SK-N-SH (cell line): ENCODE results near the gene ZNF816. TPM values are rescaled to one million over a fixed set of nuclear protein-coding genes. Genes with fewer than 3 reads are reported as not detected.
A peak's percentile ranks its signal among the peaks of the same experiment; 100 is the strongest.

ENCODE experiments used
- CTCF ChIA-PET: fragments of 300-600, 350-600 bp; formaldehyde crosslinking; extraction: SDS; loops from one replicate; lab custom pipeline; 2021; lab: Yijun Ruan, JAX
- POLR2A ChIA-PET: fragments of 350-600 bp; sonication (Branson Sonifier 250); formaldehyde crosslinking; extraction: SDS; loops from one replicate; lab custom pipeline; 2020; ENCODE audit warnings: antibody characterized with exemption, inconsistent platforms; lab: Yijun Ruan, JAX
- DNase-seq: peaks from one replicate; pipeline ENCODE4 v3.0.0; 2012
- H2AFZ ChIP-seq: fragments of 200-600 bp; sonication (generic); 2 replicates; pipeline ENCODE4 v1.8.1; 2016; ENCODE audit warnings: antibody characterized with exemption, mild to moderate bottlenecking, low read depth
- H3F3A ChIP-seq: fragments of 200-600 bp; sonication (generic); replicated peaks from 2 replicates; pipeline ENCODE3; 2016; ENCODE audit warnings: antibody characterized with exemption, mild to moderate bottlenecking; ENCODE audit not compliant: insufficient read depth
- H3K27ac ChIP-seq, 2 experiments: fragments of 200-500 bp in 1 of 2; fragments of 200-600 bp in 1 of 2; sonication (Bioruptor generic) in 1 of 2; sonication (generic), shearing (Covaris generic) in 1 of 2; 2 replicates each; pipeline versions ENCODE4 v1.5.1 to v1.6.1; 2014 to 2016; ENCODE audit warnings: low read depth in 2 of 2, inconsistent platforms in 1 of 2, low read length in 1 of 2, mild to moderate bottlenecking in 1 of 2, mixed read lengths in 1 of 2
- H3K27me3 ChIP-seq: fragments of 200-600 bp; sonication (generic), shearing (Covaris generic); 2 replicates; pipeline ENCODE4 v1.6.1; 2016; ENCODE audit warnings: mixed run types; ENCODE audit not compliant: insufficient read depth
- H3K36me3 ChIP-seq, 2 experiments: fragments of 200-500 bp in 1 of 2; fragments of 200-600 bp in 1 of 2; sonication (Bioruptor generic) in 1 of 2; sonication (generic) in 1 of 2; replicated peaks in 1 of 2; 2 replicates each; pipeline versions ENCODE3 to v1.5.1; 2014 to 2016; ENCODE audit warnings: low read length in 1 of 2, mild to moderate bottlenecking in 1 of 2; ENCODE audit not compliant: insufficient read depth in 2 of 2, control insufficient read depth in 1 of 2
- H3K4me1 ChIP-seq, 2 experiments: fragments of 200-500 bp in 1 of 2; fragments of 200-600 bp in 1 of 2; sonication (Bioruptor generic) in 1 of 2; sonication (generic), shearing (Covaris generic) in 1 of 2; 2 replicates each; pipeline versions ENCODE4 v1.5.1 to v1.6.1; 2014 to 2016; ENCODE audit warnings: low read depth in 1 of 2, low read length in 1 of 2, mixed run types in 1 of 2; ENCODE audit not compliant: insufficient read depth in 2 of 2, control insufficient read depth in 1 of 2
- H3K4me2 ChIP-seq: fragments of 200-600 bp; sonication (generic), shearing (Covaris generic); 2 replicates; pipeline ENCODE4 v1.6.1; 2017; ENCODE audit warnings: mixed run types
- H3K4me3 ChIP-seq, 2 experiments: fragments of 200-500 bp in 1 of 2; fragments of 200-600 bp in 1 of 2; sonication (Bioruptor generic) in 1 of 2; sonication (generic), shearing (Covaris generic) in 1 of 2; 2 replicates each; pipeline versions ENCODE4 v1.5.1 to v1.8.1; 2014 to 2016; ENCODE audit warnings: low read depth in 2 of 2, inconsistent platforms in 1 of 2, low read length in 1 of 2, mild to moderate bottlenecking in 1 of 2, mixed read lengths in 1 of 2, moderate library complexity in 1 of 2
- H3K79me2 ChIP-seq: fragments of 200-600 bp; sonication (generic); 2 replicates; pipeline ENCODE4 v1.8.1; 2017; ENCODE audit warnings: mild to moderate bottlenecking; ENCODE audit not compliant: insufficient read depth
- H3K9ac ChIP-seq: fragments of 200-600 bp; sonication (generic); 2 replicates; pipeline ENCODE4 v1.6.1; 2017; ENCODE audit warnings: mixed run types
- H3K9me2 ChIP-seq: fragments of 200-600 bp; sonication (generic); 2 replicates; pipeline ENCODE4 v1.6.1; 2017; ENCODE audit warnings: mixed run types
- H3K9me3 ChIP-seq: fragments of 200-600 bp; sonication (generic); 2 replicates; pipeline ENCODE4 v1.6.1; 2017; ENCODE audit warnings: mixed run types, mild to moderate bottlenecking, moderate library complexity
- H4K20me1 ChIP-seq: fragments of 200-600 bp; sonication (generic); 2 replicates; pipeline ENCODE4 v1.6.1; 2017; ENCODE audit warnings: mild to moderate bottlenecking, mixed run types; ENCODE audit not compliant: insufficient read depth
- CHD2 ChIP-seq: fragments of 150-350 bp; IDR thresholded peaks from 2 replicates; pipeline ENCODE4 v1.6.1; 2018; ENCODE audit warnings: low read length; ENCODE audit not compliant: partially characterized antibody
- ELF1 ChIP-seq: IDR thresholded peaks from 2 replicates; pipeline ENCODE4 v1.4.0; 2012
- EP300 ChIP-seq, 2 experiments: IDR thresholded peaks; 2 replicates each; pipeline versions ENCODE4 v1.4.0 to v1.6.1; 2012; ENCODE audit warnings: borderline replicate concordance in 1 of 2, low read depth in 1 of 2, low read length in 1 of 2
- EZH2phosphoT487 ChIP-seq: fragments of 200-600 bp; sonication (generic); IDR thresholded peaks from 2 replicates; pipeline ENCODE4 v1.6.1; 2017; ENCODE audit warnings: low read depth, mixed run types, mild to moderate bottlenecking, antibody characterized with exemption, moderate library complexity, borderline replicate concordance
- FOSL2 ChIP-seq: IDR thresholded peaks from 2 replicates; pipeline ENCODE4 v1.4.0; 2012; ENCODE audit warnings: low read depth, mild to moderate bottlenecking, moderate library complexity, borderline replicate concordance
- FOXJ3 ChIP-seq: sonication (generic); formaldehyde crosslinking; IDR thresholded peaks from 2 replicates; pipeline ENCODE4 v1.5.1; 2020; ENCODE audit warnings: mild to moderate bottlenecking, missing genetic modification reagents
- FOXM1 ChIP-seq: IDR thresholded peaks from 2 replicates; pipeline ENCODE4 v1.4.0; 2012; ENCODE audit warnings: low read depth, mild to moderate bottlenecking
- GABPA ChIP-seq: IDR thresholded peaks from 2 replicates; pipeline ENCODE4 v1.4.0; 2012; ENCODE audit warnings: low read depth, mild to moderate bottlenecking
- GATA2 ChIP-seq: sonication (generic); formaldehyde crosslinking; IDR thresholded peaks from 2 replicates; pipeline ENCODE4 v1.5.0; 2020; ENCODE audit warnings: mild to moderate bottlenecking, missing genetic modification reagents
- JUND ChIP-seq: IDR thresholded peaks from 2 replicates; pipeline ENCODE4 v1.4.0; 2012
- MEF2A ChIP-seq: IDR thresholded peaks from 2 replicates; pipeline ENCODE4 v1.4.0; 2012; ENCODE audit warnings: low read depth, borderline replicate concordance
- MXI1 ChIP-seq: IDR thresholded peaks from 2 replicates; pipeline ENCODE4 v1.6.1; 2012; ENCODE audit warnings: mild to moderate bottlenecking, low read depth, low read length, improper control_type of control experiment
- NFIC ChIP-seq: IDR thresholded peaks from 2 replicates; pipeline ENCODE4 v1.4.0; 2012; ENCODE audit warnings: borderline replicate concordance
- NRF1 ChIP-seq: IDR thresholded peaks from 2 replicates; pipeline ENCODE4 v1.6.1; 2012; ENCODE audit warnings: low read depth, mild to moderate bottlenecking, low read length
- RCOR1 ChIP-seq: fragments of 150-350 bp; IDR thresholded peaks from 2 replicates; pipeline ENCODE4 v1.6.1; 2017; ENCODE audit warnings: antibody characterized with exemption, low read length
- RXRA ChIP-seq: IDR thresholded peaks from 2 replicates; pipeline ENCODE4 v1.4.0; 2012; ENCODE audit warnings: low read depth, mild to moderate bottlenecking, borderline replicate concordance
- SIN3A ChIP-seq: IDR thresholded peaks from 2 replicates; pipeline ENCODE4 v1.6.1; 2012; ENCODE audit warnings: low read depth, mild to moderate bottlenecking, low read length, moderate library complexity, borderline replicate concordance
- SMC3 ChIP-seq: IDR thresholded peaks from 2 replicates; pipeline ENCODE4 v1.6.1; 2012; ENCODE audit warnings: low read depth, low read length, improper control_type of control experiment
- TAF1 ChIP-seq: IDR thresholded peaks from 2 replicates; pipeline ENCODE4 v1.6.1; 2012; ENCODE audit warnings: low read depth, mild to moderate bottlenecking, low read length, moderate library complexity, borderline replicate concordance
- TCF12 ChIP-seq: IDR thresholded peaks from 2 replicates; pipeline ENCODE4 v1.4.0; 2012
- TEAD4 ChIP-seq: IDR thresholded peaks from 2 replicates; pipeline ENCODE4 v1.4.0; 2012; ENCODE audit warnings: mild to moderate bottlenecking, borderline replicate concordance; ENCODE audit not compliant: insufficient read depth
- YY1 ChIP-seq: IDR thresholded peaks from 2 replicates; pipeline ENCODE4 v1.4.0; 2012; ENCODE audit warnings: low read depth, mild to moderate bottlenecking
- WGBS: methylation state at CpG from one replicate; pipeline ENCODE4 v1.1.6; 2017; ENCODE audit warnings: low lambda C conversion rate; 5-methylcytosine and 5-hydroxymethylcytosine counted together
- polyA plus RNA-seq, 3 experiments: library from polyadenylated mRNA; depleted of rRNA; stranded (reverse); fragments of >200 nt; gene quantifications; 2 replicates each; pipeline ENCODE4 v1.2.3, GENCODE V29; 2012
- TF ChIP-seq, protein P1 (sequence below): fragments of 200-600 bp; sonication (generic); IDR thresholded peaks from 2 replicates; pipeline ENCODE4 v1.6.1; 2017; ENCODE audit warnings: antibody characterized with exemption, mild to moderate bottlenecking, moderate library complexity
- TF ChIP-seq, protein P2 (sequence below): fragments of 150-350 bp; IDR thresholded peaks from 2 replicates; pipeline ENCODE4 v1.6.1; 2017; ENCODE audit warnings: antibody characterized with exemption, low read length, low read depth, borderline replicate concordance
- TF ChIP-seq, protein P3 (sequence below): fragments of 150-350 bp; IDR thresholded peaks from 2 replicates; pipeline ENCODE4 v1.6.1; 2016; ENCODE audit warnings: mild to moderate bottlenecking, low read depth, low read length
- TF ChIP-seq, protein P4 (sequence below): IDR thresholded peaks from 2 replicates; pipeline ENCODE4 v1.4.0; 2012; ENCODE audit warnings: low read depth, borderline replicate concordance
- TF ChIP-seq, protein P5 (sequence below): IDR thresholded peaks from 2 replicates; pipeline ENCODE4 v1.4.0; 2012; ENCODE audit warnings: low read depth
- TF ChIP-seq, protein P6 (sequence below): IDR thresholded peaks from 2 replicates; pipeline ENCODE4 v1.4.0; 2012; ENCODE audit warnings: low read depth, borderline replicate concordance

The ZNF816 gene
- polyA plus RNA-seq, 1 of the 3 experiments (the other 2 are of a cell fraction) = 1.8 TPM

DNA sequence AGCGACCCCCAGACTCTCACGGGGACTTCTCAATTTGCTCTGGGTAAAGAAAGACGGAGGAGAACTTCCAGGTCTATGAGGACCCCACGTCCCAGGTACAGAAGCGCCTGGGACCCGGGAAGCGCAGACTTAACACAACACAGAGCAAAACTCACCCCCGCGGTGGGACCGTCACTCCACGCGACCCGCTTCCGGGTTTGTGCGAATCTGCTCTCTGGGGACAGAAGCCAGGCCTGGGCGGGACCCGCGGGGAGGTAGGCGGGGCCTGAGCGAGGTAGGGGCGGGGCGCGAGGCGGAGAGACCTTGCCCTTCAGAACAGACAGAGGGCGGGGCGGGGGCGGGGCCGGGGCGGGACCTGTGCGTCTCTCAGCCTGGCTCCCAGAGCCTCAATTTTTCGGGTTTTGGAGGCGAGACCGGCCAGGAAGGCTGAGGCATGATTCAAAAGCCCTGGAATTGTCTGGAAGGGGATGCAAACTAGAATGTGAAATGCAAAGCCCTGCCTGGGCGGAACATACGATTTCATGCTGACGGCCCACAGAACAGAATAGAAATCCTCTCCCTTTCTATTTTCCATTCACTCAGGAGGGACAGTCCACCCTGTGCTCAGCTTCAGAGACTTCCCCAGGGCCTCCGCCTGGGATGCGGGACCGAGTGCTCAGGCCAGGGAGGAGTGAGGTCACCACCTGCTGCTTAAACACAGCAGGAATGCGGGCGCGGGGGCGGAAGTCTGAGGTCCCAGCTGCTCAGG is 20.1 kb downstream of the ZNF816 start:
- Histone ChIP-seq H3K4me1 (no peaks in the 10 kb centered on the region; a peak in 1 of 4 replicates), H3K27me3 (no peaks in the 10 kb centered on the region), H3K4me3 (peak overlapping the region; percentile 67 to 82), H3K9me3 (no peaks in the 10 kb centered on the region), H3K36me3 (no peaks in the 10 kb centered on the region), H3K4me2 (peak overlapping the region; percentile 87), H3K79me2 (peaks cover 6% of the 10 kb centered on the region; the same call in 1 of the 2 replicates), H2AFZ (peak overlapping the region; percentile 98), H3K9ac (peak overlapping the region; percentile 78), H4K20me1 (no peaks in the 10 kb centered on the region), H3K9me2 (no peaks in the 10 kb centered on the region), H3K27ac (peak overlapping the region; percentile 61 to 69), H3F3A (no peaks in the 10 kb centered on the region)
- POLR2A ChIA-PET = no interaction called here
- CTCF ChIA-PET = no interaction called here
- WGBS = 2% methylated on average over 36 of the region's 43 CpGs
- peak; percentile 88 for DNase-seq
- TF ChIP-seq, protein P1, sequence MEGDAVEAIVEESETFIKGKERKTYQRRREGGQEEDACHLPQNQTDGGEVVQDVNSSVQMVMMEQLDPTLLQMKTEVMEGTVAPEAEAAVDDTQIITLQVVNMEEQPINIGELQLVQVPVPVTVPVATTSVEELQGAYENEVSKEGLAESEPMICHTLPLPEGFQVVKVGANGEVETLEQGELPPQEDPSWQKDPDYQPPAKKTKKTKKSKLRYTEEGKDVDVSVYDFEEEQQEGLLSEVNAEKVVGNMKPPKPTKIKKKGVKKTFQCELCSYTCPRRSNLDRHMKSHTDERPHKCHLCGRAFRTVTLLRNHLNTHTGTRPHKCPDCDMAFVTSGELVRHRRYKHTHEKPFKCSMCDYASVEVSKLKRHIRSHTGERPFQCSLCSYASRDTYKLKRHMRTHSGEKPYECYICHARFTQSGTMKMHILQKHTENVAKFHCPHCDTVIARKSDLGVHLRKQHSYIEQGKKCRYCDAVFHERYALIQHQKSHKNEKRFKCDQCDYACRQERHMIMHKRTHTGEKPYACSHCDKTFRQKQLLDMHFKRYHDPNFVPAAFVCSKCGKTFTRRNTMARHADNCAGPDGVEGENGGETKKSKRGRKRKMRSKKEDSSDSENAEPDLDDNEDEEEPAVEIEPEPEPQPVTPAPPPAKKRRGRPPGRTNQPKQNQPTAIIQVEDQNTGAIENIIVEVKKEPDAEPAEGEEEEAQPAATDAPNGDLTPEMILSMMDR = no peak
- no peak for TF ChIP-seq FOSL2
- TF ChIP-seq MXI1 = peak; percentile 71
- 0 out of 2 replicates have a peak, but pooled peaks have one; percentile 3 for TF ChIP-seq GABPA
- no peak for TF ChIP-seq NFIC
- no peak for TF ChIP-seq EP300 (IDR thresholded peaks at IDR 0.05; ENCODE audit: borderline replicate concordance in 1 of 2, low read depth in 1 of 2, low read length in 1 of 2)
- TF ChIP-seq FOXJ3 (CRISPR knock-in tag) = no peak
- TF ChIP-seq, protein P2, sequence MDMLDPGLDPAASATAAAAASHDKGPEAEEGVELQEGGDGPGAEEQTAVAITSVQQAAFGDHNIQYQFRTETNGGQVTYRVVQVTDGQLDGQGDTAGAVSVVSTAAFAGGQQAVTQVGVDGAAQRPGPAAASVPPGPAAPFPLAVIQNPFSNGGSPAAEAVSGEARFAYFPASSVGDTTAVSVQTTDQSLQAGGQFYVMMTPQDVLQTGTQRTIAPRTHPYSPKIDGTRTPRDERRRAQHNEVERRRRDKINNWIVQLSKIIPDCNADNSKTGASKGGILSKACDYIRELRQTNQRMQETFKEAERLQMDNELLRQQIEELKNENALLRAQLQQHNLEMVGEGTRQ = no peak
- TF ChIP-seq SIN3A = no peak
- TF ChIP-seq EZH2phosphoT487 = no peak
- TF ChIP-seq GATA2 (CRISPR knock-in tag) = no peak
- no peak for TF ChIP-seq FOXM1
- TF ChIP-seq, protein P3, sequence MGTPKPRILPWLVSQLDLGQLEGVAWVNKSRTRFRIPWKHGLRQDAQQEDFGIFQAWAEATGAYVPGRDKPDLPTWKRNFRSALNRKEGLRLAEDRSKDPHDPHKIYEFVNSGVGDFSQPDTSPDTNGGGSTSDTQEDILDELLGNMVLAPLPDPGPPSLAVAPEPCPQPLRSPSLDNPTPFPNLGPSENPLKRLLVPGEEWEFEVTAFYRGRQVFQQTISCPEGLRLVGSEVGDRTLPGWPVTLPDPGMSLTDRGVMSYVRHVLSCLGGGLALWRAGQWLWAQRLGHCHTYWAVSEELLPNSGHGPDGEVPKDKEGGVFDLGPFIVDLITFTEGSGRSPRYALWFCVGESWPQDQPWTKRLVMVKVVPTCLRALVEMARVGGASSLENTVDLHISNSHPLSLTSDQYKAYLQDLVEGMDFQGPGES = no peak
- TF ChIP-seq TCF12 = no peak
- no peak for TF ChIP-seq YY1
- no peak for TF ChIP-seq NRF1
- TF ChIP-seq SMC3 = no peak
- TF ChIP-seq, protein P4, sequence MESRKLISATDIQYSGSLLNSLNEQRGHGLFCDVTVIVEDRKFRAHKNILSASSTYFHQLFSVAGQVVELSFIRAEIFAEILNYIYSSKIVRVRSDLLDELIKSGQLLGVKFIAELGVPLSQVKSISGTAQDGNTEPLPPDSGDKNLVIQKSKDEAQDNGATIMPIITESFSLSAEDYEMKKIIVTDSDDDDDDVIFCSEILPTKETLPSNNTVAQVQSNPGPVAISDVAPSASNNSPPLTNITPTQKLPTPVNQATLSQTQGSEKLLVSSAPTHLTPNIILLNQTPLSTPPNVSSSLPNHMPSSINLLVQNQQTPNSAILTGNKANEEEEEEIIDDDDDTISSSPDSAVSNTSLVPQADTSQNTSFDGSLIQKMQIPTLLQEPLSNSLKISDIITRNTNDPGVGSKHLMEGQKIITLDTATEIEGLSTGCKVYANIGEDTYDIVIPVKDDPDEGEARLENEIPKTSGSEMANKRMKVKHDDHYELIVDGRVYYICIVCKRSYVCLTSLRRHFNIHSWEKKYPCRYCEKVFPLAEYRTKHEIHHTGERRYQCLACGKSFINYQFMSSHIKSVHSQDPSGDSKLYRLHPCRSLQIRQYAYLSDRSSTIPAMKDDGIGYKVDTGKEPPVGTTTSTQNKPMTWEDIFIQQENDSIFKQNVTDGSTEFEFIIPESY = no peak
- no peak for TF ChIP-seq TAF1
- TF ChIP-seq TEAD4 = no peak
- TF ChIP-seq, protein P5, sequence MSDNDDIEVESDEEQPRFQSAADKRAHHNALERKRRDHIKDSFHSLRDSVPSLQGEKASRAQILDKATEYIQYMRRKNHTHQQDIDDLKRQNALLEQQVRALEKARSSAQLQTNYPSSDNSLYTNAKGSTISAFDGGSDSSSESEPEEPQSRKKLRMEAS = peak; percentile 47; the same call in 1 of the 2 replicates
- TF ChIP-seq RCOR1 = no peak
- TF ChIP-seq RXRA = no peak
- TF ChIP-seq, protein P6, sequence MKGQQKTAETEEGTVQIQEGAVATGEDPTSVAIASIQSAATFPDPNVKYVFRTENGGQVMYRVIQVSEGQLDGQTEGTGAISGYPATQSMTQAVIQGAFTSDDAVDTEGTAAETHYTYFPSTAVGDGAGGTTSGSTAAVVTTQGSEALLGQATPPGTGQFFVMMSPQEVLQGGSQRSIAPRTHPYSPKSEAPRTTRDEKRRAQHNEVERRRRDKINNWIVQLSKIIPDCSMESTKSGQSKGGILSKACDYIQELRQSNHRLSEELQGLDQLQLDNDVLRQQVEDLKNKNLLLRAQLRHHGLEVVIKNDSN = no peak
- no peak for TF ChIP-seq MEF2A
- no peak for TF ChIP-seq JUND
- peak; percentile 95 for TF ChIP-seq ELF1
- no peak for TF ChIP-seq CHD2
